Renal pelvis (tissue), 4 donors: ENCODE data around the gene RPL22. TPM values are rescaled to one million over a fixed set of nuclear protein-coding genes. Genes with fewer than 3 reads are reported as not detected.

Experiments
- DNase-seq: peaks from one replicate; pipeline ENCODE4 v3.0.0-alpha.2; 2013
- polyA plus RNA-seq, 3 donors: library from polyadenylated mRNA; unstranded; fragments of 120-200 nt; gene quantifications; one replicate each; pipeline ENCODE4 v1.2.1, GENCODE V29; 2013; ENCODE audit not compliant: insufficient read length in 3 of 3

Gene RPL22
- polyA plus RNA-seq, 3 donors = 506 to 557 (median 512) TPM

- DNase-seq = no peak
Observed at GRCh38 chr1:6209661-6210580, 10.5 kb upstream of the RPL22 start.

GRCh38 chr1:6208723-6209660, 9.6 kb upstream of the RPL22 start:
- peak; percentile 35 for DNase-seq

GRCh38 chr1:6207921-6208320, 8.5 kb upstream of the RPL22 start:
- DNase-seq = no peak

GRCh38 chr1:6207075-6207885, 7.9 kb upstream of the RPL22 start:
- DNase-seq = no peak

- DNase-seq = no peak
Observed at GRCh38 chr1:6206520-6206855, 7.1 kb upstream of the RPL22 start.

- peak; percentile 79 for DNase-seq
Observed at GRCh38 chr1:6205849-6206519, 6.6 kb upstream of the RPL22 start, which contains the start of gene RNF207. RNF207 (plus strand) TSS chr1:6206119; CDS start chr1:6206536, 417 bp downstream.

GRCh38 chr1:6202256-6202655, 2.9 kb upstream of the RPL22 start:
- DNase-seq = no peak

- DNase-seq = no peak
Observed at GRCh38 chr1:6200188-6200809, 904 bp upstream of the RPL22 start.

GRCh38 chr1:6198646-6199297, 623 bp downstream of the RPL22 start:
- DNase-seq = no peak

- no peak for DNase-seq
Observed at GRCh38 chr1:6197746-6198427, 1.5 kb downstream of the RPL22 start.

- no peak for DNase-seq
Observed at GRCh38 chr1:6191968-6192367, 7.4 kb downstream of the RPL22 start.

- DNase-seq = no peak
Observed at GRCh38 chr1:6188466-6188865, 10.9 kb downstream of the RPL22 start.

- no peak for DNase-seq
Observed at GRCh38 chr1:6185635-6186382, 13.6 kb downstream of the RPL22 start.

GRCh38 chr1:6185151-6185550, 14.2 kb downstream of the RPL22 start:
- DNase-seq = no peak

GRCh38 chr1:6184083-6184783, 15.2 kb downstream of the RPL22 start:
- no peak for DNase-seq

- no peak for DNase-seq
Observed at GRCh38 chr1:6183520-6183989, 15.8 kb downstream of the RPL22 start.

- no peak for DNase-seq
Observed at GRCh38 chr1:6181347-6181770, 18.0 kb downstream of the RPL22 start.
